Measurements from ENCODE around the gene IGFL1.

DNA sequence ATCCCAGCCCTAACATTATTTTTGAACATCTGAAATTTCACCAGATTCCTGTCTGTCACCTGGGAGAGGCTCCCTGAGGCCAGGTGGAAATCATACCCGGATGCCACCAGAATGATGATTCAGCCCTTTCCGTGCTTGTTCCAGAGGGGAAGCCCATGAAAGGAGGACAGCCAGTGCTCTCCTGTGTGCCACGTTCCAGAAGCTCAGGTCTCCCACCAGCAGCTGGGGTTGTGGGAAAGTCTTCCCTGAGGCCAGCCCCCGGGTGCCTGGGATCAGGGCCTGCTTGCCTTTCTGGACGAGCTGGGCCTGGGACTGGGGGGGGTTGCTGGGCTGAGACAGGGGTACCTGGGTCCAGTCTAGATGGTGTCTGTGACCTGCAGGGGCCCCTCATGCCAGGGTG is 25.5 kb upstream of the IGFL1 start:
- TF ChIP-seq CTCF (IDR thresholded peaks at IDR 0.05; ENCODE audit: insufficient read depth, low read depth, low read length) (no peak), EZH2 (IDR thresholded peaks at IDR 0.05; ENCODE audit: insufficient read depth, low read length) (no peak)

All from astrocyte (in vitro differentiated cells and primary cell).